Keratinocyte (primary cell): Measurements from ENCODE around the gene SPSB4. TPM values are rescaled to one million over a fixed set of nuclear protein-coding genes. Genes with fewer than 3 reads are reported as not detected.

Source experiments
- DNase-seq: peaks from one replicate; pipeline ENCODE4 v3.0.0-alpha.2; 2011; ENCODE audit warnings: low read depth, missing footprints, low spot score
- FAIRE-seq: peaks from 2 replicates; lab custom pipeline; 2011; peaks lifted over from hg19 to GRCh38; lab: Jason Lieb, UNC
- H2AFZ ChIP-seq: 2 replicates; pipeline ENCODE4 v1.6.0; 2012; ENCODE audit warnings: low read length, control low read depth, inconsistent platforms; ENCODE audit not compliant: control insufficient read depth
- H3K27ac ChIP-seq: 2 replicates; pipeline ENCODE4 v1.5.1; 2011; ENCODE audit warnings: low read length; ENCODE audit not compliant: control insufficient read depth, insufficient read depth
- H3K27me3 ChIP-seq: 3 replicates; pipeline ENCODE4 v1.6.0; 2011; ENCODE audit warnings: low read length; ENCODE audit not compliant: control insufficient read depth, insufficient read depth; ENCODE audit errors: extremely low read depth
- H3K36me3 ChIP-seq, 2 experiments: 2 replicates in 1 of 2; 3 replicates in 1 of 2; pipeline ENCODE4 v1.5.1; 2011; ENCODE audit warnings: low read length in 2 of 2, mild to moderate bottlenecking in 1 of 2; ENCODE audit not compliant: control insufficient read depth in 2 of 2, insufficient read depth in 2 of 2; ENCODE audit errors: extremely low read depth in 1 of 2
- H3K4me1 ChIP-seq: 3 replicates; pipeline ENCODE4 v1.5.1; 2011; ENCODE audit warnings: low read length; ENCODE audit not compliant: control insufficient read depth, insufficient read depth; ENCODE audit errors: extremely low read depth
- H3K4me2 ChIP-seq: 3 replicates; pipeline ENCODE4 v1.6.0; 2011; ENCODE audit warnings: low read depth, low read length; ENCODE audit not compliant: control insufficient read depth, insufficient read depth; ENCODE audit errors: extremely low read depth
- H3K4me3 ChIP-seq, 3 experiments: fragments of 200-600 bp in 1 of 3; sonication (generic) in 1 of 3; 2 replicates in 2 of 3; 3 replicates in 1 of 3; pipeline ENCODE4 v1.5.1; 2011 to 2016; ENCODE audit warnings: low read length in 3 of 3, mild to moderate bottlenecking in 3 of 3, control low read depth in 2 of 3, inconsistent platforms in 1 of 3, low read depth in 1 of 3, mixed read lengths in 1 of 3, mixed run types in 1 of 3, moderate library complexity in 1 of 3; ENCODE audit not compliant: control insufficient read depth in 2 of 3, insufficient read depth in 2 of 3; ENCODE audit errors: extremely low read depth in 1 of 3
- H3K79me2 ChIP-seq: 2 replicates; pipeline ENCODE4 v1.6.0; 2012; ENCODE audit warnings: low read length; ENCODE audit not compliant: control insufficient read depth, insufficient read depth
- H3K9ac ChIP-seq: 3 replicates; pipeline ENCODE4 v1.6.0; 2011; ENCODE audit warnings: low read length; ENCODE audit not compliant: control insufficient read depth, insufficient read depth; ENCODE audit errors: extremely low read depth
- H3K9me1 ChIP-seq: 3 replicates; pipeline ENCODE4 v1.6.0; 2011; ENCODE audit warnings: low read length; ENCODE audit not compliant: control insufficient read depth, insufficient read depth; ENCODE audit errors: extremely low read depth
- H3K9me3 ChIP-seq: 2 replicates; pipeline ENCODE4 v1.5.1; 2012; ENCODE audit warnings: low read depth, low read length; ENCODE audit not compliant: control insufficient read depth
- H4K20me1 ChIP-seq: 3 replicates; pipeline ENCODE4 v1.6.0; 2011; ENCODE audit warnings: low read length; ENCODE audit not compliant: control insufficient read depth, insufficient read depth; ENCODE audit errors: extremely low read depth
- EZH2 ChIP-seq: IDR thresholded peaks from one replicate; pipeline ENCODE4 v1.6.1; 2012; ENCODE audit warnings: inconsistent platforms, mild to moderate bottlenecking, low read length, moderate library complexity
- dilution Hi-C: fragments of 300-500 bp; cut with MboI; formaldehyde crosslinking; loops from one replicate; pipeline ENCODE4 v1.7.0; 2020; ENCODE audit warnings: low sequenced_read_pairs; ENCODE audit not compliant: extremely low pct_ligation_motif_present
- polyA minus RNA-seq, 3 experiments: library from RNA; depleted of rRNA, polyadenylated mRNA; stranded (reverse); fragments of >200 nt; gene quantifications; 1 replicate in 1 of 3; 2 replicates in 1 of 3; 3 replicates in 1 of 3; pipeline ENCODE4 v1.2.3, GENCODE V29; 2011
- polyA plus RNA-seq, 5 experiments: library from polyadenylated mRNA; depleted of rRNA in 3 of 5; stranded (reverse) in 3 of 5; stranded (forward) in 1 of 5; unstranded in 1 of 5; fragments of >200 nt; gene quantifications; 1 replicate in 1 of 5; 2 replicates in 3 of 5; 3 replicates in 1 of 5; pipeline versions ENCODE4 v1.2.1 to v1.2.3, GENCODE V29; 2011 to 2012; ENCODE audit warnings: missing spikeins in 2 of 5, low read depth in 1 of 5, low replicate concordance in 1 of 5
- TF ChIP-seq, protein P1 (sequence below), 3 experiments: IDR thresholded peaks in 1 of 3; conservative IDR thresholded peaks in 1 of 3; optimal IDR thresholded peaks in 1 of 3; 2 replicates in 2 of 3; 3 replicates in 1 of 3; pipeline versions ENCODE3 to v1.5.1; 2011; ENCODE audit warnings: low read length in 3 of 3, mild to moderate bottlenecking in 3 of 3, moderate library complexity in 2 of 3, control low read depth in 1 of 3, inconsistent platforms in 1 of 3; ENCODE audit not compliant: insufficient read depth in 2 of 3; ENCODE audit errors: extremely low read depth in 1 of 3

The SPSB4 gene
- polyA plus RNA-seq, result not detected in 3 replicates
- not detected for polyA plus RNA-seq (2011; ENCODE audit: low read depth)
- polyA plus RNA-seq (2011; cell fraction: cytosol; rRNA removed), result not detected in 2 replicates
- 0.10 TPM in 1 of 2 replicates, not detected in the other for polyA plus RNA-seq (2011; cell fraction: nucleus; rRNA removed)
- not detected in 2 replicates for polyA plus RNA-seq (2012; ENCODE audit: low replicate concordance)
- polyA minus RNA-seq, result 0.19 TPM in 1 of 3 replicates, not detected in the others
- polyA minus RNA-seq (2011; cell fraction: cytosol; rRNA and poly(A)+ RNA removed), result not detected
- not detected in 2 replicates for polyA minus RNA-seq (2011; cell fraction: nucleus; rRNA and poly(A)+ RNA removed)

DNA sequence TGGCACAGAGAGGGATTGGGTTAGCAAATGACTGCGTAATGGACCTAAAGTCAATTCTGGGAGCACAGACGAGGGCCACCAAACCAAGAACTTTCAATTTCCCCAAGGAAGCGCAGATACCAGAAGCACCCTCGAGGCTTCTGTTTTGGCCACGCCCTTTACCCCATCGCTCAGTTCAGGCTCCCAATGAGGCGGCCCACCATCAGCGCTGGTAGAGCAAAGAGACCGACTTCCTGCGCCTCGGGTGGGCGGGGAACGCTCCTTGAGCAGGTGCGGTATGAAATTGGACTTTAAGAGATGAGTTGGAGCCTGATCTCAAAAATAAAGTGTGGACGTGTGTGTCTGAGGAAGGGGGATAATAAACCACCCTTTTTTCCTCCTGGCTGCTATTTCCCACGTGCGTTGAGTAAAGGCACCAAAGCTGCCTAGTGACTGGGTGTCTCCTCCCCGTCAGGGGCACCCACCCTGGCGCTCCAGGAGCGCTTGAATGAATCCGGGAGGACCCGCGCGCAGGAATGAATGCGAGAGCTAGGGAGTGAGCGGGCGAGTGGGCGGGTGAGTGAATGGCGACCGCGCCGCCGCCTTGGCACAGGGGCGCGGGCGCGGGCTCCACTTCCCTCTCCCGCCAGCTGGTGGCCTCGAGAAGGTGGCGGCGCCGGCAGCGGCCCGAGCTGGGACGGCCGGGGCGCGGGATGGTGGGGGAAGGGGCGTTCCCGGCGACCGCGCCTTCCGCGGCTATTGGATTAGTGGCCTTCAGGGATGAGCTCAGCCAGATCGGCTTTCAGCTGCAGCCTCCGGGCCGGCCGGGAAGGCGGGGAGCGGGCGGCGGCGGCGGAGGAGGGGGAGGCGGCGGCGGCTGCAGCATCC lies at the start of gene SPSB4:
Gene SPSB4, plus strand, starts transcription at position 772 of the 867 bp plus-strand sequence. CDS start 14,758 bp downstream, outside the sequence.
- peaks cover 13% of the 10 kb centered on the region for H3K4me1 ChIP-seq
- no peaks in the 10 kb centered on the region for H3K79me2 ChIP-seq
- no peak within 1 kb of the TSS for H2AFZ ChIP-seq
- H3K27ac ChIP-seq, result no peak within 1 kb of the TSS
- TF ChIP-seq, protein P1, sequence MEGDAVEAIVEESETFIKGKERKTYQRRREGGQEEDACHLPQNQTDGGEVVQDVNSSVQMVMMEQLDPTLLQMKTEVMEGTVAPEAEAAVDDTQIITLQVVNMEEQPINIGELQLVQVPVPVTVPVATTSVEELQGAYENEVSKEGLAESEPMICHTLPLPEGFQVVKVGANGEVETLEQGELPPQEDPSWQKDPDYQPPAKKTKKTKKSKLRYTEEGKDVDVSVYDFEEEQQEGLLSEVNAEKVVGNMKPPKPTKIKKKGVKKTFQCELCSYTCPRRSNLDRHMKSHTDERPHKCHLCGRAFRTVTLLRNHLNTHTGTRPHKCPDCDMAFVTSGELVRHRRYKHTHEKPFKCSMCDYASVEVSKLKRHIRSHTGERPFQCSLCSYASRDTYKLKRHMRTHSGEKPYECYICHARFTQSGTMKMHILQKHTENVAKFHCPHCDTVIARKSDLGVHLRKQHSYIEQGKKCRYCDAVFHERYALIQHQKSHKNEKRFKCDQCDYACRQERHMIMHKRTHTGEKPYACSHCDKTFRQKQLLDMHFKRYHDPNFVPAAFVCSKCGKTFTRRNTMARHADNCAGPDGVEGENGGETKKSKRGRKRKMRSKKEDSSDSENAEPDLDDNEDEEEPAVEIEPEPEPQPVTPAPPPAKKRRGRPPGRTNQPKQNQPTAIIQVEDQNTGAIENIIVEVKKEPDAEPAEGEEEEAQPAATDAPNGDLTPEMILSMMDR (optimal IDR thresholded peaks at IDR 0.05 in 1 of 3, IDR thresholded peaks at IDR 0.05 in 1 of 3, conservative IDR thresholded peaks at IDR 0.05 in 1 of 3; ENCODE audit: extremely low read depth in 1 of 3, insufficient read depth in 2 of 3, low read length in 3 of 3), result no peak
- peak; percentile 63 for TF ChIP-seq EZH2
- dilution Hi-C loops, result no loop called here
- H3K9ac ChIP-seq, result no peak within 1 kb of the TSS
- FAIRE-seq (no peak), DNase-seq (no peak)
- no peaks in the 10 kb centered on the region for H3K9me1 ChIP-seq
- H3K9me3 ChIP-seq, result no peaks in the 10 kb centered on the region
- peaks cover 54% of the 10 kb centered on the region for H3K27me3 ChIP-seq
- no peaks in the 10 kb centered on the region for H4K20me1 ChIP-seq
- peak within 1 kb of the TSS; percentile 74 for H3K4me2 ChIP-seq
- H3K4me3 ChIP-seq, result peak within 1 kb of the TSS in 2 of 3 experiments; percentile 9 to 29
- H3K36me3 ChIP-seq, result no peaks in the 10 kb centered on the region

DNA sequence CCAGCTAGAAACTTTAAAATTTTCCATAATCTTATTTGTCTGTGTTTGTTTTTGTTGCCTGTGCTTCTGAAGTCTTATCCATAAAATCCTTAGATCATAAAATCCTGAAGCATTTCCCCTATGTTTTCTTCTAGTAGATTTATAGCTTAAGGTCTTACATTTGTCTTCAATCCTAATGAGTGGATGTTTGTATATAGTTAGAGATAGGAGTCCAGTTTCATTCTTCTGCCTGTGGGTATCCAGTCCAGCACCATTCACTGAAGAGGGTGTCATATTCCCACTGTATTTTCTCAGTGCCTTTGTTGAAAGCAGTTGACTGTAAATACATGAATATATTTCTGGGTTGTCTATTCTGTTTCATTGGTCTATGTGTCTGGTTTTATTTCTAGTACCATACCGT lies 44.8 kb upstream of the SPSB4 start:
- Histone ChIP-seq H3K4me1 (peaks cover 2% of the 10 kb centered on the region), H3K9me1 (no peaks in the 10 kb centered on the region), H3K27me3 (no peaks in the 10 kb centered on the region), H3K9me3 (no peaks in the 10 kb centered on the region), H3K36me3 (no peaks in the 10 kb centered on the region), H3K27ac (no peak overlapping the region), H2AFZ (no peak overlapping the region), H3K79me2 (no peaks in the 10 kb centered on the region), H3K9ac (no peak overlapping the region), H3K4me2 (no peak overlapping the region), H3K4me3 (no peak overlapping the region), H4K20me1 (no peaks in the 10 kb centered on the region)
- TF ChIP-seq, protein P1 (optimal IDR thresholded peaks at IDR 0.05 in 1 of 3, IDR thresholded peaks at IDR 0.05 in 1 of 3, conservative IDR thresholded peaks at IDR 0.05 in 1 of 3; ENCODE audit: extremely low read depth in 1 of 3, insufficient read depth in 2 of 3, low read length in 3 of 3), result no peak
- no peak for TF ChIP-seq EZH2
- dilution Hi-C loops, result no loop called here
- FAIRE-seq, result no peak
- DNase-seq, result no peak
